Liver (tissue), 9 donors: Measurements from ENCODE around the gene PRR13. TPM values are rescaled to one million over a fixed set of nuclear protein-coding genes. Genes with fewer than 3 reads are reported as not detected.

Experiments
- DNase-seq: peaks from one replicate; pipeline ENCODE4 v3.0.0-alpha.2; 2017; ENCODE audit warnings: low spot score
- H3K27ac ChIP-seq, 2 donors: one replicate each; pipeline ENCODE4 v1.7.0; 2013; ENCODE audit warnings: inconsistent platforms in 2 of 2, low read length in 2 of 2, control low read depth in 1 of 2, low read depth in 1 of 2, mild to moderate bottlenecking in 1 of 2
- H3K27me3 ChIP-seq, 4 donors: one replicate each; pipeline versions ENCODE4 v1.6.1 to v1.7.0; 2013; ENCODE audit warnings: low read length in 3 of 4, inconsistent platforms in 1 of 4, mild to moderate bottlenecking in 1 of 4, moderate library complexity in 1 of 4; ENCODE audit not compliant: control insufficient read depth in 4 of 4, insufficient read depth in 4 of 4
- H3K36me3 ChIP-seq, 4 donors: one replicate each; pipeline versions ENCODE4 v1.6.1 to v1.7.0; 2013; ENCODE audit warnings: low read length in 3 of 4, mild to moderate bottlenecking in 3 of 4, low read depth in 1 of 4, moderate library complexity in 1 of 4; ENCODE audit not compliant: control insufficient read depth in 4 of 4, insufficient read depth in 3 of 4
- H3K4me1 ChIP-seq, 4 donors: one replicate each; pipeline versions ENCODE4 v1.6.1 to v1.7.0; 2013; ENCODE audit warnings: low read length in 3 of 4, mild to moderate bottlenecking in 3 of 4, moderate library complexity in 1 of 4; ENCODE audit not compliant: control insufficient read depth in 4 of 4, insufficient read depth in 4 of 4
- H3K4me3 ChIP-seq, 3 donors: one replicate each; pipeline versions ENCODE4 v1.6.1 to v1.7.0; 2013; ENCODE audit warnings: low read length in 3 of 3, control low read depth in 1 of 3, low read depth in 1 of 3, mild to moderate bottlenecking in 1 of 3
- H3K9ac ChIP-seq, 2 donors: one replicate each; pipeline ENCODE4 v1.7.0; 2013; ENCODE audit warnings: low read length in 2 of 2, mild to moderate bottlenecking in 2 of 2, moderate library complexity in 2 of 2, control low read depth in 1 of 2, low read depth in 1 of 2
- H3K9me3 ChIP-seq, 4 donors: one replicate each; pipeline versions ENCODE4 v1.6.1 to v1.7.0; 2013; ENCODE audit warnings: low read length in 3 of 4; ENCODE audit not compliant: control insufficient read depth in 4 of 4
- FOXA2 ChIP-seq: IDR thresholded peaks from 2 replicates; pipeline ENCODE4 v1.6.1; 2016; ENCODE audit warnings: antibody characterized with exemption
- GABPA ChIP-seq, 2 donors: IDR thresholded peaks in 1 of 2; conservative IDR thresholded peaks in 1 of 2; 2 replicates each; pipeline ENCODE4 v1.6.1; 2016; ENCODE audit warnings: antibody characterized with exemption in 2 of 2, mild to moderate bottlenecking in 1 of 2, moderate library complexity in 1 of 2
- HNF4A ChIP-seq, 2 donors: conservative IDR thresholded peaks; 2 replicates each; pipeline ENCODE4 v1.6.1; 2016; ENCODE audit warnings: antibody characterized with exemption in 2 of 2, mild to moderate bottlenecking in 2 of 2
- HNF4G ChIP-seq: IDR thresholded peaks from 2 replicates; pipeline ENCODE4 v1.6.1; 2016; ENCODE audit warnings: antibody characterized with exemption
- JUND ChIP-seq, 2 donors: IDR thresholded peaks; 2 replicates each; pipeline ENCODE4 v1.6.1; 2016; ENCODE audit warnings: antibody characterized with exemption in 2 of 2
- NR2F2 ChIP-seq: IDR thresholded peaks from 2 replicates; pipeline ENCODE4 v1.6.1; 2016; ENCODE audit warnings: antibody characterized with exemption
- REST ChIP-seq: IDR thresholded peaks from 2 replicates; pipeline ENCODE4 v1.6.1; 2016; ENCODE audit warnings: antibody characterized with exemption, mild to moderate bottlenecking
- RXRA ChIP-seq, 2 donors: IDR thresholded peaks; 2 replicates each; pipeline ENCODE4 v1.6.1; 2017 to 2018; ENCODE audit warnings: antibody characterized with exemption in 2 of 2, mild to moderate bottlenecking in 1 of 2
- SP1 ChIP-seq: IDR thresholded peaks from 2 replicates; pipeline ENCODE4 v1.6.1; 2018; ENCODE audit warnings: antibody characterized with exemption, mild to moderate bottlenecking
- TAF1 ChIP-seq: conservative IDR thresholded peaks from 2 replicates; pipeline ENCODE4 v1.6.1; 2016; ENCODE audit warnings: antibody characterized with exemption, mild to moderate bottlenecking
- YY1 ChIP-seq: IDR thresholded peaks from 2 replicates; pipeline ENCODE4 v1.6.1; 2016; ENCODE audit warnings: antibody characterized with exemption, mild to moderate bottlenecking
- WGBS: extraction: QIAGEN DNeasy Blood & Tissue Kit; methylation state at CpG from one replicate; pipeline ENCODE4 v1.1.7; 2013; 5-methylcytosine and 5-hydroxymethylcytosine counted together
- polyA plus RNA-seq, 2 donors: library from polyadenylated mRNA; stranded (reverse) in 1 of 2; unstranded in 1 of 2; fragments of 200-250 nt in 1 of 2; fragments of >200 nt in 1 of 2; fragmentation: Nextera tagmentation in 1 of 2; extraction: Ambion mirVana in 1 of 2; gene quantifications; one replicate each; pipeline versions ENCODE4 v1.2.1 to v1.2.3, GENCODE V29; 2013 to 2015
- total RNA-seq, 2 donors: library from RNA; depleted of rRNA; stranded (reverse); fragments of >200 nt; gene quantifications; one replicate each; pipeline ENCODE4 v1.2.3, GENCODE V29; 2014
- TF ChIP-seq, protein P1 (sequence below): fragments of 150-350 bp; IDR thresholded peaks from 2 replicates; pipeline ENCODE4 v1.5.1; 2017; ENCODE audit warnings: improper control_type of control experiment, low read depth, low read length; ENCODE audit not compliant: missing input control
- TF ChIP-seq, protein P2 (sequence below): IDR thresholded peaks from 2 replicates; pipeline ENCODE4 v1.6.1; 2016; ENCODE audit warnings: antibody characterized with exemption
- donor health status: healthy.
- donor health status: healthy.
- donor health status: healthy.
- donor health status: healthy.
- donor health status: healthy.

The PRR13 gene
- total and polyA plus RNA-seq, 4 donors = 18.2 to 107 (median 61.3) TPM

DNA sequence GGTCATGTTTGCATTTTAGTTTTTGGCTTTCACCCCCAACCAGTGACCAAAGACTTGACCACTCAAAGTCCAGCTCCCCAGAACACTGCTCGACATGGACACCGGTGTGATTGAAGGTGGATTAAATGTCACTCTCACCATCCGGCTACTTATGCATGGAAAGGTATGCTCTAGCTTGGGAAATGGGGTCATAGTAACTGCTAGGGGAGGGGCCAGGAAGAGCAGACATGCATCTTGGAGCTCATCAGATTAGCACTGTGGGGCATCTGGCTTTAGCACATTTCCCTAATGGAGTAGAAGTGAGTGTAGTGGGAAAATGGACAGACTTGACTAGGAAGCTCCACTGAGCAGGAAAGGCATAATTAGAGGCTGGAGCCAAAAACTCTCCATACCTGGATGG, 13.2 kb downstream of the PRR13 start:
- no peaks in the 10 kb centered on the region for H3K27me3 ChIP-seq
- DNase-seq = no peak
- TF ChIP-seq FOXA2 = no peak
- TF ChIP-seq, protein P1, sequence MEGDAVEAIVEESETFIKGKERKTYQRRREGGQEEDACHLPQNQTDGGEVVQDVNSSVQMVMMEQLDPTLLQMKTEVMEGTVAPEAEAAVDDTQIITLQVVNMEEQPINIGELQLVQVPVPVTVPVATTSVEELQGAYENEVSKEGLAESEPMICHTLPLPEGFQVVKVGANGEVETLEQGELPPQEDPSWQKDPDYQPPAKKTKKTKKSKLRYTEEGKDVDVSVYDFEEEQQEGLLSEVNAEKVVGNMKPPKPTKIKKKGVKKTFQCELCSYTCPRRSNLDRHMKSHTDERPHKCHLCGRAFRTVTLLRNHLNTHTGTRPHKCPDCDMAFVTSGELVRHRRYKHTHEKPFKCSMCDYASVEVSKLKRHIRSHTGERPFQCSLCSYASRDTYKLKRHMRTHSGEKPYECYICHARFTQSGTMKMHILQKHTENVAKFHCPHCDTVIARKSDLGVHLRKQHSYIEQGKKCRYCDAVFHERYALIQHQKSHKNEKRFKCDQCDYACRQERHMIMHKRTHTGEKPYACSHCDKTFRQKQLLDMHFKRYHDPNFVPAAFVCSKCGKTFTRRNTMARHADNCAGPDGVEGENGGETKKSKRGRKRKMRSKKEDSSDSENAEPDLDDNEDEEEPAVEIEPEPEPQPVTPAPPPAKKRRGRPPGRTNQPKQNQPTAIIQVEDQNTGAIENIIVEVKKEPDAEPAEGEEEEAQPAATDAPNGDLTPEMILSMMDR = no peak
- TF ChIP-seq RXRA (IDR thresholded peaks at IDR 0.05) = no peak
- TF ChIP-seq, protein P2, sequence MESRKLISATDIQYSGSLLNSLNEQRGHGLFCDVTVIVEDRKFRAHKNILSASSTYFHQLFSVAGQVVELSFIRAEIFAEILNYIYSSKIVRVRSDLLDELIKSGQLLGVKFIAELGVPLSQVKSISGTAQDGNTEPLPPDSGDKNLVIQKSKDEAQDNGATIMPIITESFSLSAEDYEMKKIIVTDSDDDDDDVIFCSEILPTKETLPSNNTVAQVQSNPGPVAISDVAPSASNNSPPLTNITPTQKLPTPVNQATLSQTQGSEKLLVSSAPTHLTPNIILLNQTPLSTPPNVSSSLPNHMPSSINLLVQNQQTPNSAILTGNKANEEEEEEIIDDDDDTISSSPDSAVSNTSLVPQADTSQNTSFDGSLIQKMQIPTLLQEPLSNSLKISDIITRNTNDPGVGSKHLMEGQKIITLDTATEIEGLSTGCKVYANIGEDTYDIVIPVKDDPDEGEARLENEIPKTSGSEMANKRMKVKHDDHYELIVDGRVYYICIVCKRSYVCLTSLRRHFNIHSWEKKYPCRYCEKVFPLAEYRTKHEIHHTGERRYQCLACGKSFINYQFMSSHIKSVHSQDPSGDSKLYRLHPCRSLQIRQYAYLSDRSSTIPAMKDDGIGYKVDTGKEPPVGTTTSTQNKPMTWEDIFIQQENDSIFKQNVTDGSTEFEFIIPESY = no peak
- no peak for TF ChIP-seq TAF1
- no peak for TF ChIP-seq NR2F2
- TF ChIP-seq HNF4A (conservative IDR thresholded peaks at IDR 0.05) = no peak
- TF ChIP-seq SP1 = no peak
- TF ChIP-seq HNF4G = no peak
- no peak for TF ChIP-seq YY1
- no peak for TF ChIP-seq JUND (IDR thresholded peaks at IDR 0.05)
- TF ChIP-seq GABPA (IDR thresholded peaks at IDR 0.05 in 1 of 2, conservative IDR thresholded peaks at IDR 0.05 in 1 of 2) = no peak
- no peak overlapping the region for H3K4me3 ChIP-seq
- no peaks in the 10 kb centered on the region for H3K9me3 ChIP-seq
- H3K27ac ChIP-seq = no peak overlapping the region
- 40% methylated on average over 3 of the region's 3 CpGs for WGBS
- peaks cover 22 to 54% (median 51%) of the 10 kb centered on the region in 4 donors for H3K36me3 ChIP-seq
- no peak overlapping the region for H3K9ac ChIP-seq
- peaks cover 0 to 21% (median 18%) of the 10 kb centered on the region in 4 donors for H3K4me1 ChIP-seq

- Histone ChIP-seq H3K4me3 (no peak overlapping the region), H3K27ac (no peak overlapping the region), H3K9ac (no peak overlapping the region), H3K27me3 (no peaks in the 10 kb centered on the region), H3K36me3 (peaks cover 28 to 75% (median 72%) of the 10 kb centered on the region in 4 donors), H3K9me3 (no peaks in the 10 kb centered on the region), H3K4me1 (peaks cover 0 to 21% (median 20%) of the 10 kb centered on the region in 4 donors)
- TF ChIP-seq REST = no peak
- no peak for DNase-seq
- 77% methylated on average over 6 of the region's 6 CpGs for WGBS
Measured at GRCh38 chr12:53456654-53457366, 15.3 kb downstream of the PRR13 start.
